Skeletal muscle satellite cell (primary cell): Measurements from ENCODE around the gene KCNB1.
"Not testable (repeated sequence)": the region's sequence is repeated elsewhere in the genome, so short reads cannot be mapped to it uniquely, and the experiment has no call there.

Experiments used
- H3K27me3 ChIP-seq: 2 replicates; pipeline ENCODE4 v1.7.0; 2013; ENCODE audit warnings: low read length; ENCODE audit not compliant: control insufficient read depth, insufficient read depth
- H3K36me3 ChIP-seq: 2 replicates; pipeline ENCODE4 v1.7.0; 2013; ENCODE audit warnings: mild to moderate bottlenecking, control low read depth, low read length; ENCODE audit not compliant: insufficient read depth
- H3K4me1 ChIP-seq: 2 replicates; pipeline ENCODE4 v1.7.0; 2013; ENCODE audit warnings: low read length; ENCODE audit not compliant: control insufficient read depth, insufficient read depth
- H3K4me2 ChIP-seq: 2 replicates; pipeline ENCODE4 v1.7.0; 2013; ENCODE audit warnings: mild to moderate bottlenecking, low read length
- H3K4me3 ChIP-seq: 2 replicates; pipeline ENCODE4 v1.7.0; 2013; ENCODE audit warnings: low read length
- H3K9ac ChIP-seq: 2 replicates; pipeline ENCODE4 v1.7.0; 2013; ENCODE audit warnings: mild to moderate bottlenecking, low read depth, low read length, moderate library complexity
- H3K9me3 ChIP-seq: replicated peaks from 2 replicates; pipeline ENCODE4 v1.7.0; 2013; ENCODE audit warnings: mild to moderate bottlenecking, control low read depth, low read length

KCNB1 gene

DNA sequence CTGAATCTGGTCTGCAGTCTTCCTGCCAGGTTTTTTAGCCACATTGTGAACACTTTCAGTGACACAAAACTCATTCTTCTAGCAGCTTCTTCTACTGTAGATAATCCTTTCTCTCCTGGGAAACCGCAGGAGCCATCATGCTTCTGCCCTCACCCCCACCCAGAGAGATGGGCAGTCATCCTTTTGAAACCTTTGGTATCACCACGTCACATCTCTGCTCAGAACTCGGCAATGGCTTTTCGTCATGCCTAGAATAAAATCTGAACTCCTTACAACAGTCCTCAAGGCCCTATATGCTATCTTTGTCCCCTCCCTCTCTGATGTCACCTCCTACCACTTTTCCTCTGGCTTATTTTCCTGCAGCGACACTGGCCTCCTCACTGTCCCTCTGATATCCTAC, 158.2 kb downstream of the KCNB1 start:
- Histone ChIP-seq H3K4me1 (peaks cover 12% of the 10 kb centered on the region), H3K27me3 (peaks cover 58% of the 10 kb centered on the region), H3K9ac (no peak overlapping the region), H3K36me3 (no peaks in the 10 kb centered on the region), H3K4me3 (no peak overlapping the region), H3K9me3 (no peaks in the 10 kb centered on the region), H3K4me2 (no peak overlapping the region)

DNA sequence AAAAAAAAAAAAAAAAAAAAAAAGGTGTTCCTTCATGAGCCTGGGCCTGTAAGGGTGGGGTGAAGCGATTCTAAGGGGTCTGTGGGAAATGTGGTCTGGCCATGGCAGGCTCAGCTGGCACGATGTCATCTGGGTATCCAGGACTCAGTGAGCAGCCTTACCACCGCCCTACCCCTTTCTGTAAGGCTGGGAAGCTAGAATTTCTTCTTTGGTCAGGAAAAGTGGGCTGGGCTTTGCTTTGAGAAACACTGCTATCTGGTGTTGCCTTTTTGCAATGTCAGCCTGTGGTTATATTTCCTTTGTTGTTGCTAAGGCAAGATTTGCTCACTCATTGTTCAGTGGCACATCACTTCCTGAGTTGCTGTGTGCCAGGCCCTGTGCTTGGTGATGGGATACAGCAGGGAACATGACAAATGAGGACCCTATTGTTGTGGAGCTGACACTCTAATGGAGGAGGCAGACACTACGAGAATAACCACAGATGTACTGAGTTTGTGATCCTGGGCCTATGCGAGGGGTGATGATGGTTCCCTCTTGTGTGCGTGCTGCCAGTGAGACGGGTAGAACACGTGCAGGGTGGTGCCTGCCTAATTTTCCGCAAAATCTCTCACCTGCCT, 158.7 kb downstream of the KCNB1 start:
- Histone ChIP-seq H3K9ac (no peak overlapping the region), H3K9me3 (no peaks in the 10 kb centered on the region), H3K4me3 (no peak overlapping the region), H3K4me1 (peaks cover 14% of the 10 kb centered on the region), H3K27me3 (peaks cover 58% of the 10 kb centered on the region), H3K4me2 (no peak overlapping the region), H3K36me3 (no peaks in the 10 kb centered on the region)

DNA sequence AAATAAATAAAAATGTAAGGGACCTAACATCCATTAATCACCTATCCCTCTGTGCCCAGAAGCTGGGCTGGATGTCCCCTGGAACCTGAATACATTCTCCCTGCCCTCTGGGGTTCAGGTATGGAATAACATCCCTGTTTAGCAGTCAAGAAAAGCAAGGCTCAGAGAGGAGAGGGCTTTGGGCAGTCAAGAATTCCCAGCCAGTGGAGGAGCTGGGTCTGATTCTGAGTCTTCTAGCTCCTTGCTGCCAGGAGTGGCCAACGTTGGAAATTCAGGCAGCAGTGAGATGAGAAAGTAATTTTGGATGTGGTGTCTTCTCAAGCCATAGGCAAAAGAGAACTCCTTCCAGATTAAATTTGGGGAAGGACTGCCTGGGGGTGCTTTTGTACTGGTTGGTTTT, 162.0 kb downstream of the KCNB1 start:
- Histone ChIP-seq H3K4me1 (peaks cover 7% of the 10 kb centered on the region), H3K4me3 (no peak overlapping the region), H3K36me3 (no peaks in the 10 kb centered on the region)

DNA sequence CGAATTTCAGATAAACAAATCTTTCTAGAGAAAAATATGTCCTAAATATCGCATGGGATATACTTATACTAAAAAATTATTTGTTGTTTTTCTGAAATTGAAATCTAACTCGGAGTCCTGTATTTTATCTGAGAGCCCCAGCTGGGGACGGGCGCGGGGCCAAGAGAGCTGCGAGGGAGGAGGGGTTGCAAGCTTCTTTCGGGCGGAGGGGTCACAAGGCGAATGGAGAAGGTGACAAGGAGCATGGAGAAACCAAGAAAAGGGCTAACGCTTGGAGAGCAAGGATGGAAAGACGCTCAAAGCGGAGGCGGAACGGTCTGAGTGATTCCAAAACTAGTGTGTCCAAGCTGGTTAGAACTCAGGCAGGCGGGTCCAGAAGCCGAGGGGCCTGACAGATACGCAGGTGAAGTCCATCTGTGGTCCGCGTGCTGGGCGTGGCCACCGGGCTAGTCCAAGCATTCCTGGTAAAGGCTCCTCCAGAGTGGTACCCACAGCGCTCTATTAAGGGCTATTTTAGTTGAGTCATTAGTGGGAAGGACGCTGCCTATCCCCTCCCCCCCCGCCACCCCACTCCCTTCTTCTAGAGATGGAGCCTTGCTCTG, 163.2 kb downstream of the KCNB1 start:
- Histone ChIP-seq H3K4me2 (peak overlapping the region; percentile 69), H3K9ac (no peak overlapping the region), H3K36me3 (no peaks in the 10 kb centered on the region), H3K9me3 (no peaks in the 10 kb centered on the region), H3K4me1 (peaks cover 7% of the 10 kb centered on the region), H3K4me3 (no peak overlapping the region), H3K27me3 (peaks cover 63% of the 10 kb centered on the region)

More for the DNA sequence above, 162.0 kb downstream of the KCNB1 start:
- H3K9ac ChIP-seq, result no peak overlapping the region
- H3K4me2 ChIP-seq, result no peak overlapping the region
- H3K27me3 ChIP-seq, result peaks cover 60% of the 10 kb centered on the region
- H3K9me3 ChIP-seq, result no peaks in the 10 kb centered on the region

DNA sequence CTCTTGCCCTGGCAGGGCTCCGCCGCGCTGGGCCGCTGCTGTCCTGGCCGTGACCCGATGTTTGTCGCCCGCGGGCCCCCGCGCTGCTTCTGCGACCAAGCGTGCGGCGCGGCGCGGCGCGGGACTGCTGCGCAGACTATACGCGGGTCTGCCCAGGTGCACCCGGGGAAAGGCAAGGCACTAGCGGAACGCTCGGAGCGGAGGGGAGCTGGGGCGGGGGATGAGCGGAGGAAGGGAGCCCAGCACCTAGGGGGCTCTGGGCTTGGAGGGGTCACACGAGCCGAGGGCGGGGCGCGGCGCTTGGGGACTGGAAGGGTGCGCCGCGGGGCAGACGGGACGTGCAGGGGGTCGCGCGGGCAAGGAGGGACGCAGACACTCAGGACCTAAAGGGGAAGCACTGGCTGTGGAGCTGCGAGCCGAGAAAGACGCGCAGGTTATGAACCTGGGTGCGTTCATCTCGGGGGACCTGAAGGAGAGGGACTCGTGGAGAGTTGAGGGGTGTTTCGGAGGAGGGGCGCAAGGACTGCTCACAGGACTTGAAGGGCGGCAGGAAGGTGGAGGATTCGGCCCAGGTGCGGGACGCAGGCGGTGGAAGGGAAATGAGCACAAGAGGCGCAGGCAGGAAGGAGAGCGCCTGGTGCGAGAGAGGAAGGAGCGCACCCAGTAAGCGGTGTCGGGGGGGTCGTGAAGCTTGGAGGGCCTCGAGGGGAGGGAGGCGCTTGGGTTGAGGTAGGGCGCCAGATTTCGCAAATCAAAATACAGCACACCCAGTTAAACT, 163.8 kb downstream of the KCNB1 start:
- peak overlapping the region; percentile 61 for H3K4me3 ChIP-seq
- no peaks in the 10 kb centered on the region for H3K9me3 ChIP-seq
- peaks cover 65% of the 10 kb centered on the region for H3K27me3 ChIP-seq
- H3K4me2 ChIP-seq, result peak overlapping the region; percentile 69
- no peak overlapping the region for H3K9ac ChIP-seq
- H3K36me3 ChIP-seq, result no peaks in the 10 kb centered on the region
- peaks cover 4% of the 10 kb centered on the region for H3K4me1 ChIP-seq

DNA sequence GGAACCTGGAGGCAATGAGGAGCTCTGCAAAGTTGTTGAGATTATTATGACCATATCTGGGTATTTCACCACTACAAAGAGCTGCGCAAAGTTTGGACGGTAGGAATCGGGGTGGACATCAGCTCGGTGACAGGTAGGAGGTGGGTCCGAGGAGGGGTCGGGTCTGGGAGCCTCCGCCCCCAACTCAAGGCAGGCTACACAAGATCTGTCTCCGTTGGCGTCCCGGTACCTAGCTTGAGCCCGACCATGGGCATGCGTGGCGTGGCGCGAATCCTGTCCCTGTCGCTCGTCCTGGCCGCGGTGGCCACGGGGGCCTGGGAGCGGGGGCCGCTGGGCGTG, 164.4 kb downstream of the KCNB1 start:
- H3K4me3 ChIP-seq, result peak overlapping the region; percentile 61
- H3K27me3 ChIP-seq, result peaks cover 71% of the 10 kb centered on the region
- no peaks in the 10 kb centered on the region for H3K36me3 ChIP-seq
- H3K4me1 ChIP-seq, result peaks cover 4% of the 10 kb centered on the region
- no peaks in the 10 kb centered on the region for H3K9me3 ChIP-seq
- no peak overlapping the region for H3K9ac ChIP-seq
- peak overlapping the region; percentile 69 for H3K4me2 ChIP-seq

DNA sequence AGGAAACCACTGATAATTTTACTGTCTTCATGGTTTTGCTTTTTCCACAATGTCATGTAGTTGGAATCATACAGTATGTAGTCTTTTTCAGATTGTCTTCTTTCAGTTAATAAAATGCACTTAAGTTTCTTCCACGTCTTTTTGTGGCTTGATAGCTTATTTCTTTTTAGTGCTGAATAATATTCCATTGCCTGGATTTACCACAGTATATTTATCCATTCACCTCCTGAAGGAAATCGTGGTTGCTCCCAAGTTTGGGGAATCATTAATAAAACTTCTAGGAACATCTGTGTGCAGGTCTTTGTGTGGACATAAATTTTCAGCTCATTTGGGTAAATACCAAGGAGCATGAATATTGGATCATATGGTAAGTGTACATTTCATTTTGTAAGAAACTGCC, 165.8 kb downstream of the KCNB1 start:
- Histone ChIP-seq H3K4me3 (no peak overlapping the region), H3K36me3 (no peaks in the 10 kb centered on the region), H3K27me3 (peaks cover 75% of the 10 kb centered on the region), H3K9me3 (no peaks in the 10 kb centered on the region), H3K4me2 (no peak overlapping the region), H3K4me1 (peaks cover 4% of the 10 kb centered on the region), H3K9ac (no peak overlapping the region)

DNA sequence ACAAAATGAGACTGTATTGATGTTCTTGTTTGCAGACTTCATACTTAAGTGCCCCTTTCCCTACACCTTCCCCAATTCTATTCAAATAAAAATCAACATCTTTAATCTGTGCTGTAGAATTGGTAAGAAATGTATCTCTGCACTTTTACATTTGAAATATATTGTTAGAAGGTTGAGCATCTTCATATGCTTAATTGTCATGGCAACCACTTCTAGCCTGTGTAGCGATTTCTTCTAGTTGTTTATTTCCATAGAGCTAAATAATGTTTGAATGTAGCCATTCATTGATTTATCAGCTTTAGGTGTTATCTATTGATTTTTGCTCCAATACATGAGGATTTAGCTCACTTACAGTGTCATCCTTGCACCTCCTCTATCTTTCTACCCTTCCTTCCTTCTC, 166.9 kb downstream of the KCNB1 start:
- Histone ChIP-seq H3K4me3 (no peak overlapping the region), H3K4me2 (no peak overlapping the region), H3K9me3 (peaks cover 2% of the 10 kb centered on the region), H3K4me1 (peaks cover 9% of the 10 kb centered on the region), H3K27me3 (peaks cover 66% of the 10 kb centered on the region), H3K36me3 (no peaks in the 10 kb centered on the region), H3K9ac (no peak overlapping the region)

DNA sequence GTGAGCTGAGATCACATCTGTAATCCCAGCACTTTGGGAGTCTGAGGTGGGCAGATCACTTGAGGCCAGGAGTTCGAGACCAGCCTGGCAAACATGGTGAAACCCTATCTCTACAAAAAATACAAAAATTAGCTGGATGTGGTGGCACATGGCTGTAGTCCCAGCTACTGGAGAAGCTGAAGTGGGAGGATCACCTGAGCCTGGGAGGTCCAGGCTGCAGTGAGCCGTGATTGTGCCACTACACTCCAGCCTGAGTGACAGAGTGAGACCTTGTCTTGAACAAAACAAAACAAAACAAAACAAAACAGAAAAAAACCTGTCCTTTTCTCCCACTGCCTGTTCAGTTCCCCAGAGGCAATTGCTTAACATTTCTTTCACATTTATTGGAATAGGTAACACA, 168.4 kb downstream of the KCNB1 start:
- H3K4me3 ChIP-seq, H3K4me2 ChIP-seq, H3K9ac ChIP-seq, H3K9me3 ChIP-seq, H3K36me3 ChIP-seq: not testable (repeated sequence)
- H3K27me3 ChIP-seq, result peaks cover 58% of the 10 kb centered on the region
- H3K4me1 ChIP-seq, result peaks cover 10% of the 10 kb centered on the region
